GM18511 (cell line): ENCODE measurements around the gene ZNF567.
"Not testable (repeated sequence)": the region's sequence is repeated elsewhere in the genome, so short reads cannot be mapped to it uniquely, and the experiment has no call there.

Experiments
- ATAC-seq: cut with Tn5 transposase; IDR thresholded peaks from one replicate; pipeline ENCODE4 v1.9.1; 2021; ENCODE audit warnings: mild to moderate bottlenecking, moderate library complexity; ENCODE audit not compliant: unreplicated experiment

Gene ZNF567

GRCh38 chr19:36687214-36688056, at the start of gene ZNF567:
TSS of gene ZNF567 (plus strand) at chr19:36687612. CDS start at chr19:36694868, 7,256 bp downstream.
- peak; percentile 95 for ATAC-seq

- ATAC-seq: no peak
These were observed 48.4 kb upstream of the ZNF567 start for GRCh38 chr19:36638862-36639510.

DNA sequence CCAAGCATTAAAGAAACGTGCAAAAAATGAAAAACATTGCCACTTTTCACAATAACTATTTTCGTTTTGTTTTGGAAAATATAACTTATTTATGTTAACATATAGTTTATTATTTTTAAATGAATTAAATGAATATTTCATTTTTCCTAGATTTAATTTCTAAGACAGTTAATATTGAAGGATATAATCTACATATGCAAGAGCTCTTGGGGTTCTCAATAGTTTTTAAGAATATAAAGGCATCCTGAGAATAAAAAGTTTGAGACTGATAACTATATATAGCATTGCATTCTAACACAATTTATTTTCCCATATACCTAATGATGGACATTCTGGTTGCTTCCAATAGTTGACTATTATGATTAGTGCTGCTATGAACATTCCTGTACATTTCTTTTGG, 40.7 kb upstream of the ZNF567 start:
- no peak for ATAC-seq

- no peak for ATAC-seq
These were observed 34.5 kb upstream of the ZNF567 start for GRCh38 chr19:36652958-36653357.

GRCh38 chr19:36665832-36666231, 21.6 kb upstream of the ZNF567 start:
- no peak for ATAC-seq

DNA sequence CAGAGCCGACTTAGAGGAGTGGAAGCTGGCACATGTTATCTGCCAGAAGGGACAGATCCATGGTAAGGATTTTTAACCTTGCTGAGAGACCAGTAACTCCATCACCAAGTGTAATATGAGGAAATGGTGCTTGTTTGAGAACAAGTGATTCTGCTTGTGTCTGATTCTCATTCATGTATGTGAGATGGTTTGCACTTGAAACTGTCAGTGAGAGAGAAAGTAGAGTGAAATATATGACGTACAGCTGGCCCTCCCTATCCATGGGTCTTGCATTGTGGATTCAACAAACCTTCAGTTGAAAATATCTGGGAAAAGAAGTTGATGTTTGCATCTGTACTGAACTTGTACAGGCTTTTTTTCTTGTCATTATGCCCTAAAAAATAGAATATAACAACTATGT, 18.8 kb upstream of the ZNF567 start:
- ATAC-seq: no peak

GRCh38 chr19:36672368-36672767, 15.0 kb upstream of the ZNF567 start:
- ATAC-seq: no peak

- ATAC-seq: no peak
These were observed 13.2 kb upstream of the ZNF567 start for GRCh38 chr19:36674201-36674600.

DNA sequence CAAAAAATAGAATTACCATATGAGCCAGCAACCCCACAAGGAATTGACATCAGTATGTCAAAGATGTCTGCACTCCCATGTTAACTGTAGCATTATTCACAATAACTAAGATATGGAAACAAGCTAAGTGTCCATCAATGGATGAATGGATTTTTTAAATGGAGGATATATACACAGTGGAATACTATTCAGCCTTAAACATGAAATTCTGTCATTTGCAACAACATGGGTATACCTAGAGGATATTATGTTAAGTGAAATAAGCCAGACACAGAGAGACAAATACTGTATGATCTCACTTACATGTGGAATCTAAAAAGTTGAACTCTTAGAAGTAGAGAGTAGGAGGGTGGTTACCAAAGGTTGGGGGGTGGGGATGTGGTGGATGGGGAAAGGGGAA, 8.0 kb upstream of the ZNF567 start:
- no peak for ATAC-seq

DNA sequence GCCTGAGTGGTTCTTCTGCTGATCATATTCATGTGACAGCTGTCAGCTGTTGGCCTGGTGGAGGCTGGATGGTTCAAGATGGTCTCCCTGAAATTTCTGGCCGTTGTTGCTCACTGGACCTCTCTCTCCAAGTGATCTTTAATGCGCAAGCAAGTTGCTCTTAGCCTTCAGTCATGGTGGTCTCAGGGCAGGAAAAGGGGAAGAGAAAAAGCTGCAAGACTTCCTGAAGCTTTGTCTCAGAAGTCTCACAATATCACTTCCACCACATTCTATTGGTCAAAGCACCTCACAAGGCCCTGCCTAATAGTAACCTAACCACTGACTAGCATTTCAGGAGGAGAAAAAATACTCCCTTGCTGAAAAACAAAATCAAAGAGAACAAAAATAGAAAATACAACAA, 1.6 kb upstream of the ZNF567 start:
- no peak for ATAC-seq

DNA sequence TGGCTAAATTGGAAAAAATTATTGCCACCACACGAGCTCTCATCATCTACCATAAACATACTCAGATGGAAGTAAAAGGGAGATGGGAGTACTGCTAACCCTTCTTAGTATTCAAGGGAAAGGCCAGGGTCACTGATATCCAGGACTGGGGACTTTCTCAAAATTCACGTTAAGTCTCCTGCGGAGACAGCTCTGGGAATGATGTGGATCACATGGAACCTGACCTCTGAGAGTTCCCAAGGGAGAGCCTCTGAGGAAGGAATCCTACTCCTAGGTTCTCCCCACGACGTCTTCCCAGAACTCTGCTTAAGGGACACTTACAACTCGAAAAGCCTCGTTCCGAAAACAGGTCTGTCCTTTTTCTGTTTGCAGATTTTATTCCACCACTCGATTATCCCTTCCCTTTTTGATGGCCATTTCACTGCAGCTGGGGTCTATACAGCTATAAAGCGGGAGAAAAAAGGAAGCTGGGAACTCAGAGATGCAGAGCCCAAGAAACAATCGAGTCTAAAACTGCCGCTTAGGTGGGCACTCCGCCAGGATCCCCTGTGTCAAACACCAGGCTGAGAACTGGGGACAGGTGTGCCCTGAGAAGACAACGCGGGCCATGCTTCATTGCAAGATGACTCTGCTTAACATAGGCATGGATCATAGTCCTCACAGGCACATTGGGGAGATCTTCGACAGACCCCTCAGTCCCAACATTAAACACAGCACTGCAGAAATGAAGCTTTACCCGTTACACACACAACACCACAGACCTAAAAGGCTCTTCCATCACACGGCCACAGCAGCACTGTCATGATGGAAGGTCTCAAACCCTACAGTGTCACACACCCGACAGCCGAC, 823 bp upstream of the ZNF567 start:
- ATAC-seq: peak; percentile 18

DNA sequence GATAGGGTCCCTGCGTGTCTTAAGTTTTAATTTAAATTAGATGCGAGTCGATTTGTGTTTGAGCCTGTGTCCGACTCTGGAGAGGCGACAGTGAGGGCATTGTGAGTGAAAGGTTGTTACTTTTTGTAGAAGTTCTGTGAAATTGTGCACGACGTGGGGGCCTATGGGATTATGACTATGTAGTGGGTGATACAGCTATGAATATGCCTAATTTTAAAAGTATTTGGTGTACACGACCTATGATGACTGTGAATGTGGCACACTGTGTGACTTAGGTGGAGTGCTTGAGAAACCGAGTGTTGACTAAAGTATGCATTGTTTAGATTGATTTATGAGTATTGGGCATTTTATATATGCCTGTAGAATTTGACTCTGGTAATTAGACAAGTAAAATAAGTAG, 646 bp downstream of the ZNF567 start:
- ATAC-seq: no peak

GRCh38 chr19:36707134-36707533, 19.7 kb downstream of the ZNF567 start:
- no peak for ATAC-seq

DNA sequence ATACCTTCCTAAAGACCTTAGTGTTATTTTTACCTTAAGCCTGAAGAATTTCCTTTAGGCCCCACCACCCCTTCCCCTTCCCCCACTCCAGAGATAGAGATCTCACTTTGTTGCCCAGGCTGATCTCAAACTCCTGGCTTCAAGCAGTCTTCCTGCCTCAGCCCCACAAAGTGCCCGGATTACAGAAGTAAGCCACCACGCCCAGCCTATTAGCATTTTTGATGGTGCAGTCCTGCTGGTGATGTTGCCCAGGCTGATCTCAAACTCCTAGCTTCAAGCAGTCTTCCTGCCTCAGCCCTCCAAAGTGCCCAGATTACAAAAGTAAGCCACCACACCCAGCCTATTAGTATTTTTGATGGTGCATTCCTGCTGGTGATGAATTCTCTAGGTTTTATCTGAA, 22.0 kb downstream of the ZNF567 start:
- ATAC-seq: no peak

DNA sequence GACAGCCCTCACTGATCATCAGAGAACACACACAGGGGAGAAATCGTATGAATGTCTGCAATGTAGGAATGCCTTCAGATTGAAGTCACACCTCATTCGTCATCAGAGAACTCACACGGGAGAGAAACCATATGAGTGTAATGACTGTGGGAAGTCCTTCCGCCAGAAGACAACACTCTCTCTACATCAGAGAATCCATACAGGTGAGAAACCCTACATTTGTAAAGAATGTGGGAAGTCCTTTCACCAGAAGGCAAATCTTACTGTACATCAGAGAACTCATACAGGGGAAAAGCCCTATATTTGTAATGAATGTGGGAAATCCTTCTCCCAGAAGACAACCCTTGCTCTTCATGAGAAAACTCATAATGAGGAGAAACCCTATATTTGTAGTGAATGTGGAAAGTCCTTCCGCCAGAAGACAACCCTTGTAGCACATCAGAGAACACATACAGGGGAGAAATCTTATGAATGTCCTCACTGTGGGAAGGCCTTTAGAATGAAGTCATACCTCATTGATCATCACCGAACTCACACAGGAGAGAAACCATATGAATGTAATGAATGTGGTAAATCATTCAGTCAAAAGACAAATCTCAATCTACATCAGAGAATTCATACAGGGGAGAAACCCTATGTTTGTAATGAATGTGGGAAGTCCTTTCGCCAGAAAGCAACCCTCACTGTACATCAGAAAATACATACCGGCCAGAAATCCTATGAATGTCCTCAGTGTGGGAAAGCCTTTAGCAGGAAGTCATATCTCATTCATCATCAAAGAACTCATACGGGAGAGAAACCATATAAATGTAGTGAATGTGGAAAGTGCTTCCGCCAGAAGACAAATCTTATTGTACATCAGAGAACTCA, 32.5 kb downstream of the ZNF567 start:
- no peak for ATAC-seq

- not testable (repeated sequence) for ATAC-seq
These were observed 48.8 kb downstream of the ZNF567 start for GRCh38 chr19:36736166-36736565.

- ATAC-seq: no peak
These were observed 58.5 kb downstream of the ZNF567 start for GRCh38 chr19:36745870-36746269.

GRCh38 chr19:36747750-36748149, 60.3 kb downstream of the ZNF567 start:
- no peak for ATAC-seq

GRCh38 chr19:36748431-36749275, 61.2 kb downstream of the ZNF567 start:
- no peak for ATAC-seq

DNA sequence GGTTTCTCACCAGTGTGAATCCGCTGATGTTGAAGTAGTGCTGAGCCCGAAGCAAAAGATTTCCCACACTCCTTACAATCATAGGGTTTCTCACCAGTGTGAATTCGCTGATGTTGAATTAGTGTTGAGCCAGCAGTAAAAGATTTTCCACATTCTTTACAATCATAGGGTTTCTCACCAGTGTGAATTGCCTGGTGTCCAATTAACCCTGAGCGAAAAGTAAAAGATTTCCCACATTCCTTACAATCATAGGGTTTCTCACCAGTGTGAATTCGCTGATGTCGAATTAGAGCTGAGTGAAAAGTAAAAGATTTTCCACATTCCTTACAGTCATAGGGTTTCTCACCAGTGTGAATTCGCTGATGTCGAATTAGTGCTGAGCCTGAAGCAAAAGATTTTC, 62.2 kb downstream of the ZNF567 start:
- not testable (repeated sequence) for ATAC-seq
